PFSK-1 (cell line): Measurements from ENCODE around the gene IRF5.

Source experiments
- FOXP2 ChIP-seq: optimal IDR thresholded peaks from 2 replicates; pipeline ENCODE3; 2011; ENCODE audit warnings: borderline replicate concordance, control low read depth, inconsistent platforms; ENCODE audit not compliant: insufficient read depth; ENCODE audit errors: extremely low read length, extremely low read depth
- POLR2AphosphoS5 ChIP-seq: IDR thresholded peaks from 2 replicates; pipeline ENCODE4 v1.6.1; 2012; ENCODE audit warnings: low read depth, mild to moderate bottlenecking, control low read depth, low read length, moderate library complexity
- SIN3A ChIP-seq: IDR thresholded peaks from 2 replicates; pipeline ENCODE4 v1.6.1; 2012; ENCODE audit warnings: mild to moderate bottlenecking, low read length, moderate library complexity, borderline replicate concordance; ENCODE audit not compliant: insufficient read depth
- TAF1 ChIP-seq: IDR thresholded peaks from 2 replicates; pipeline ENCODE4 v1.6.1; 2012; ENCODE audit warnings: low read length, control low read depth, borderline replicate concordance; ENCODE audit not compliant: insufficient read depth
- TF ChIP-seq, protein P1 (sequence below), 2 experiments: IDR thresholded peaks; 2 replicates each; pipeline versions ENCODE4 v1.6.1 to v1.8.0; 2011 to 2012; ENCODE audit warnings: low read depth in 2 of 2, low read length in 2 of 2, control low read depth in 1 of 2, inconsistent platforms in 1 of 2, mild to moderate bottlenecking in 1 of 2, moderate library complexity in 1 of 2; ENCODE audit not compliant: insufficient read depth in 1 of 2

IRF5 gene

DNA sequence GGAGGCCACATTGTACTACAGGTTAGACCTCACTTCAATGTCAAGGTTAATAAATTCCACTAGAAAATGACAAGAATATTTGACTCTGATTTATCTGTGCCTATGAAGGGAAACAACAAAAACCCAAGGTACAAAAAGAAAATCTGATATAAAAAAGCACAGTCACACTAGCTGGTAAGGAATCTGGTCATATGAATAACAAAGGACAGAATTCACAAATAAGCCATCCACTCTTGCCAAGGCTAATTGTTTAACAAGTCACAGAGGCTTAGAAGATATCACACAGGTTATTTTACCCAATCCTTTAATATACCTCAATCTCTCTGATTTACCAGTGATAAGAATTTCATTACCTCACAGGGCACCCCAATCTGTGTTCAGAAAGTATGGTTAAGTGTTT is 47.9 kb downstream of the IRF5 start:
- no peak for TF ChIP-seq SIN3A
- TF ChIP-seq, protein P1, sequence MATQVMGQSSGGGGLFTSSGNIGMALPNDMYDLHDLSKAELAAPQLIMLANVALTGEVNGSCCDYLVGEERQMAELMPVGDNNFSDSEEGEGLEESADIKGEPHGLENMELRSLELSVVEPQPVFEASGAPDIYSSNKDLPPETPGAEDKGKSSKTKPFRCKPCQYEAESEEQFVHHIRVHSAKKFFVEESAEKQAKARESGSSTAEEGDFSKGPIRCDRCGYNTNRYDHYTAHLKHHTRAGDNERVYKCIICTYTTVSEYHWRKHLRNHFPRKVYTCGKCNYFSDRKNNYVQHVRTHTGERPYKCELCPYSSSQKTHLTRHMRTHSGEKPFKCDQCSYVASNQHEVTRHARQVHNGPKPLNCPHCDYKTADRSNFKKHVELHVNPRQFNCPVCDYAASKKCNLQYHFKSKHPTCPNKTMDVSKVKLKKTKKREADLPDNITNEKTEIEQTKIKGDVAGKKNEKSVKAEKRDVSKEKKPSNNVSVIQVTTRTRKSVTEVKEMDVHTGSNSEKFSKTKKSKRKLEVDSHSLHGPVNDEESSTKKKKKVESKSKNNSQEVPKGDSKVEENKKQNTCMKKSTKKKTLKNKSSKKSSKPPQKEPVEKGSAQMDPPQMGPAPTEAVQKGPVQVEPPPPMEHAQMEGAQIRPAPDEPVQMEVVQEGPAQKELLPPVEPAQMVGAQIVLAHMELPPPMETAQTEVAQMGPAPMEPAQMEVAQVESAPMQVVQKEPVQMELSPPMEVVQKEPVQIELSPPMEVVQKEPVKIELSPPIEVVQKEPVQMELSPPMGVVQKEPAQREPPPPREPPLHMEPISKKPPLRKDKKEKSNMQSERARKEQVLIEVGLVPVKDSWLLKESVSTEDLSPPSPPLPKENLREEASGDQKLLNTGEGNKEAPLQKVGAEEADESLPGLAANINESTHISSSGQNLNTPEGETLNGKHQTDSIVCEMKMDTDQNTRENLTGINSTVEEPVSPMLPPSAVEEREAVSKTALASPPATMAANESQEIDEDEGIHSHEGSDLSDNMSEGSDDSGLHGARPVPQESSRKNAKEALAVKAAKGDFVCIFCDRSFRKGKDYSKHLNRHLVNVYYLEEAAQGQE (IDR thresholded peaks at IDR 0.05; ENCODE audit: insufficient read depth in 1 of 2, low read depth in 2 of 2, low read length in 2 of 2): no peak
- TF ChIP-seq POLR2AphosphoS5: no peak
- TF ChIP-seq TAF1: no peak
- TF ChIP-seq FOXP2: no peak

DNA sequence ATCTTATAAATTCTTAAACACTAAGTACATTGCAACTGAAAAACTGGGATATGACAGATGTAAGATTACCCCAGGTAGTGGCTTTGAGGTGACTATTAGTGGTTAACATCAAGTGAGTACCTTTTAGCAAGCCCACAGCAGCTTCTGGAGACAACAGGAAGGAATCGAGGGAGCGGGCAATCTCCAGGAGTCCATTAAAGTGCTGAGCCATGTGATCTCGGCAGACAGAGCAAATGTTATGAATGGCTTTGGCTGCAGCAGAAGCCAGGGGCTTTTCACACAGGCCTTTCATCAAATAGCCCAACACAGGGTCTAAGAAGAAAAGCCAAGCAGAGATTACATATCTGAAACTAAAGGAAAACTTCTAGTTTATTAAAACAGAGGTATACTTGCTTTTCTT is 48.9 kb downstream of the IRF5 start:
- no peak for TF ChIP-seq SIN3A
- TF ChIP-seq POLR2AphosphoS5: no peak
- TF ChIP-seq FOXP2: no peak
- TF ChIP-seq TAF1: no peak
- TF ChIP-seq, protein P1 (IDR thresholded peaks at IDR 0.05; ENCODE audit: insufficient read depth in 1 of 2, low read depth in 2 of 2, low read length in 2 of 2): no peak

DNA sequence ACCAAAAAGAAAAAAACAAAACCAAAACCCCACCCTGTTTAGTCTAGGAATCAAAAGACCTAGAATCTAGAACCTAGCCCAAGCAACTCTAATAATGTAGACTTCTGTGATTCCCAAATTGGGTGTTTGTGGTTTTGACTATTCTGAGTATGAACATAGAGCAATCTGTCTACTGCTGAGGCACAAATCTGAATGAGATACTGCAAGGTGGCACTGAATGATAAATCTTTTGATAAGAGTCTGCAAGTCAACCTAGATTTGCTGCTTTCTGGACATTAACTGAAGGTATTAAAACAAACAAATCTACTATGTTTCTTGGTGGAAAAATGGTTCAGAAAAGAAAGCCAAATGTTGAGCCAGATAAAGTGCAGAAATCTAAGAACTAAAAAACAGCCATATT is 50.6 kb downstream of the IRF5 start:
- TF ChIP-seq, protein P1 (IDR thresholded peaks at IDR 0.05; ENCODE audit: insufficient read depth in 1 of 2, low read depth in 2 of 2, low read length in 2 of 2): no peak
- TF ChIP-seq SIN3A: no peak
- no peak for TF ChIP-seq POLR2AphosphoS5
- TF ChIP-seq FOXP2: no peak
- TF ChIP-seq TAF1: no peak

DNA sequence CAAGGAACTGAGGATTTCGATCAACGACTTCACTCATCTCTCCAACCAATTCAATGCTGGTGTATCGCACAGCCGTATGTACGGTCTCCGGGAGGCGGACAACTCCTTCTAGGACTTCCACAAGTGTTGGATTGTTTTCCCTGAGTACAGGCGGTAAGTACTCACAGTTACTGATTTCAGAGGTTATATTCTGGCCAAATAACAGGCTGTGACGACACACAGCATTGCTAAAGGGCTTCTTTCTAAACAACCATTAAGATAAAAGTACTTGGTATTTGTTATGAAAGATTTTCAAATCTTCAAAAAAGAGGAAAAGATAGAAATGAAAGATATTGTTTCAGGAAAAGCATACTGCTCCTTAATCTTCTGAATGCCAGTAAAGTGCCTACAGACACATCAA is 52.2 kb downstream of the IRF5 start:
- no peak for TF ChIP-seq SIN3A
- TF ChIP-seq TAF1: no peak
- TF ChIP-seq, protein P1 (IDR thresholded peaks at IDR 0.05; ENCODE audit: insufficient read depth in 1 of 2, low read depth in 2 of 2, low read length in 2 of 2): no peak
- no peak for TF ChIP-seq FOXP2
- TF ChIP-seq POLR2AphosphoS5: no peak

DNA sequence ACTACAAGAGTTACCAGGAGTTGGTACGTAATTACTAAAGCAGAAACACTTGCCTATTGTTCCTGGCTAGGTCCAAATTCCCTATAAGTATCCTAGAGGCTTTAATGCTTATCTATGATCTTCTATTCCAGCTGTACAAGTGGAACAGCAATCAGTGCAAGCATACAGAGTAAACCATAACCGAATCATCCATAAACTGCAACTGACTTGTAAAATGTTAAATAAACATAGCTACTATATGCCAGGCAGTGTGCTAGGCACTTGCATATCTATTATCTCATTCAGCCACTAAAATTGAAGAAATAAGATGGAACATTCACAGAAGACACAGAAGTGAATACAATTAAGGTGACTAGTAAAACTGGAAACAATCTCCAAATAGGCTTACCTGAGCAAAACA is 55.7 kb downstream of the IRF5 start:
- TF ChIP-seq FOXP2 (no peak), SIN3A (no peak), POLR2AphosphoS5 (no peak), TAF1 (no peak)
- TF ChIP-seq, protein P1 (IDR thresholded peaks at IDR 0.05; ENCODE audit: insufficient read depth in 1 of 2, low read depth in 2 of 2, low read length in 2 of 2): no peak
